A673 (cell line): ENCODE measurements around the gene PRR15L.

Experiments
- EZH2 ChIP-seq: fragments of 200-600 bp; sonication (generic); IDR thresholded peaks from 2 replicates; pipeline ENCODE4 v1.6.1; 2017; ENCODE audit warnings: borderline replicate concordance, low read depth, mild to moderate bottlenecking, mixed read lengths, antibody characterized with exemption, low read length; ENCODE audit not compliant: poor library complexity, severe bottlenecking
- TF ChIP-seq, protein P1 (sequence below): fragments of 300-800, 200-600 bp; sonication (generic); conservative IDR thresholded peaks from 2 replicates; pipeline ENCODE4 v1.5.1; 2017; ENCODE audit warnings: low read depth, mild to moderate bottlenecking, antibody characterized with exemption, low read length, moderate library complexity, mixed read lengths

DNA sequence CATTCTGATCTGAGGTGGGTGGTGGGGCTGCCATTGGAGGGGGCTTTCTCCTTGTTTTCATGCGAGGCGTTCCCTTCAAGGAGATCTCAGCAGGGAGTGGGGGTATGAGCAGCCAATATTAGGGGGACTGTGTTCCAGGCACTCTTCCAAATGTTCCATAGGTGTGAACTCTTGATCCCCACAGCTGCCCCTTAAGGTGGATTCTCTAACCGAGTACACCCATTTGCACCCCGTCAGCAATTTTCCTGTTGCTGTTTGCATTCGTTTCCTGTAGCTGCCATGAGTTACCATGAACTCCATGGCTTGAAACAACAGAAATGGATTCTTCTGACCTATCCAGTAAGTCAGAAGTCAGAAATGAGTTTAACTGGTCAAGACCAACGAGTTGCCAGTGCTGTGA, 3.7 kb upstream of the PRR15L start:
- TF ChIP-seq, protein P1, sequence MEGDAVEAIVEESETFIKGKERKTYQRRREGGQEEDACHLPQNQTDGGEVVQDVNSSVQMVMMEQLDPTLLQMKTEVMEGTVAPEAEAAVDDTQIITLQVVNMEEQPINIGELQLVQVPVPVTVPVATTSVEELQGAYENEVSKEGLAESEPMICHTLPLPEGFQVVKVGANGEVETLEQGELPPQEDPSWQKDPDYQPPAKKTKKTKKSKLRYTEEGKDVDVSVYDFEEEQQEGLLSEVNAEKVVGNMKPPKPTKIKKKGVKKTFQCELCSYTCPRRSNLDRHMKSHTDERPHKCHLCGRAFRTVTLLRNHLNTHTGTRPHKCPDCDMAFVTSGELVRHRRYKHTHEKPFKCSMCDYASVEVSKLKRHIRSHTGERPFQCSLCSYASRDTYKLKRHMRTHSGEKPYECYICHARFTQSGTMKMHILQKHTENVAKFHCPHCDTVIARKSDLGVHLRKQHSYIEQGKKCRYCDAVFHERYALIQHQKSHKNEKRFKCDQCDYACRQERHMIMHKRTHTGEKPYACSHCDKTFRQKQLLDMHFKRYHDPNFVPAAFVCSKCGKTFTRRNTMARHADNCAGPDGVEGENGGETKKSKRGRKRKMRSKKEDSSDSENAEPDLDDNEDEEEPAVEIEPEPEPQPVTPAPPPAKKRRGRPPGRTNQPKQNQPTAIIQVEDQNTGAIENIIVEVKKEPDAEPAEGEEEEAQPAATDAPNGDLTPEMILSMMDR = no peak
- no peak for TF ChIP-seq EZH2
